Activated T-helper 1 cell treated with anti-CD3 and anti-CD28 coated beads, Interleukin-12 subunit alpha, Interleukin-12 subunit beta, Interleukin-2, Interleukin-4 antibody, amounts not matched to agents 30 ng/mL and 10 ng/mL and 1 ng/mL, durations not matched to agents 14 hours and 24 hours and 36 hours (primary cell): ENCODE measurements around the gene LIG3. TPM values are rescaled to one million over a fixed set of nuclear protein-coding genes. Genes with fewer than 3 reads are reported as not detected.
"Not testable (repeated sequence)": the region's sequence is repeated elsewhere in the genome, so short reads cannot be mapped to it uniquely, and the experiment has no call there.

Experiments used
- DNase-seq: peaks from one replicate; pipeline ENCODE4 v3.0.0; 2021; ENCODE audit warnings: low spot score
- H3K27ac Mint-ChIP-seq: one replicate; pipeline ENCODE4 v1.8.0; 2021; ENCODE audit warnings: mild to moderate bottlenecking, mixed read lengths
- H3K27me3 Mint-ChIP-seq: one replicate; pipeline ENCODE4 v1.8.0; 2022; ENCODE audit warnings: mild to moderate bottlenecking, moderate library complexity, mixed read lengths; ENCODE audit not compliant: insufficient read depth
- H3K36me3 Mint-ChIP-seq: one replicate; pipeline ENCODE4 v1.8.0; 2021; ENCODE audit warnings: low read depth, mixed read lengths
- H3K4me1 Mint-ChIP-seq: one replicate; pipeline ENCODE4 v1.8.0; 2021; ENCODE audit warnings: low read depth, mixed read lengths
- H3K4me3 Mint-ChIP-seq: one replicate; pipeline ENCODE4 v1.8.0; 2021; ENCODE audit warnings: mild to moderate bottlenecking, moderate library complexity, mixed read lengths
- H3K9me3 Mint-ChIP-seq: one replicate; pipeline ENCODE4 v1.8.0; 2021; ENCODE audit warnings: mixed read lengths
- intact Hi-C: fragments of 100-400 bp; cut with micrococcal nuclease; formaldehyde crosslinking; loops from one replicate; pipeline ENCODE4 v1.15.1; 2024
- total RNA-seq: library from RNA; stranded (reverse); gene quantifications from 2 replicates; pipeline ENCODE4 v1.2.3, GENCODE V29; 2022

The LIG3 gene
- total RNA-seq, 1 donor from 2014 or later = 75.2 TPM

DNA sequence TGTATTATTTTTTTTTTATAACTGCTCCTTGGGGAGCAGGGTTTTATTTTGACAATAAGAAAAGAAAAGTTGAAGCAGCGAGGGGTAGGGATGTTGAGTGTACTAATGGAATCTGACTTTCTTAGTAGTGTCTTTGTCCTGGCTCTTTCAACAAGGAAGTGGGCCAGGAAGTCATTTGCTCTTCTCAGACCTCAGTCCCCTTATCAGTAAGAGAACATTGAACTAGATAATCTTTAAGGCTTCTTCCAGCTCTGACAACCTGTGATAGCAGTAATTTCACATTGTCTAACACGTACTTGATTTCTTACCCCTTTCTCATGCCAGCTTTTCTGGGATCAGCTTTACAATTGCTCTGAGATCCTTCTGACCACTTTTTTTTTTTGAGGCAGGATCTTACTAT, 8.3 kb downstream of the LIG3 start:
- intact Hi-C loops = loop anchor here (10.0 kb wide), 3 partner anchors 226 to 816 kb away; partner anchors contain the start of genes SLFN11 and TAF15
- H3K9me3 Mint-ChIP-seq = no peaks in the 10 kb centered on the region
- no peak overlapping the region for H3K27ac Mint-ChIP-seq
- H3K36me3 Mint-ChIP-seq = peaks cover 59% of the 10 kb centered on the region
- no peaks in the 10 kb centered on the region for H3K27me3 Mint-ChIP-seq
- H3K4me1 Mint-ChIP-seq = peaks cover 33% of the 10 kb centered on the region
- no peak for DNase-seq
- H3K4me3 Mint-ChIP-seq = no peak overlapping the region

DNA sequence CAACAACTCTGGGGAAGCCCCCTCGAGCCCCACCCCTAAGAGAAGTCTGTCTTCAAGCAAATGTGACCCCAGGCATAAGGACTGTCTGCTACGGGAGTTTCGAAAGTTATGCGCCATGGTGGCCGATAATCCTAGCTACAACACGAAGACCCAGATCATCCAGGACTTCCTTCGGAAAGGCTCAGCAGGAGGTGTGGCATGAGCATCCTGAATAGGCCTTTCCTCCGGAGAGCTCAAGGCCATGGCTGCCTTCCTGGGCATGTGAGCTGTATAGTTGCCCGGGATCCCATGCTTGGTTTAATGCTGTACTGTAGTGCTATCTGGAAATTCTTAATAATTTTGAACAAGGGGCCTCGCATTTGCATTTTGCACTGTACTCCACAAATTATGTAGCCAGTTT, 9.2 kb downstream of the LIG3 start:
- Mint-ChIP-seq H3K27me3 (no peaks in the 10 kb centered on the region), H3K4me3 (no peak overlapping the region), H3K36me3 (peaks cover 55% of the 10 kb centered on the region), H3K4me1 (peaks cover 25% of the 10 kb centered on the region), H3K27ac (no peak overlapping the region), H3K9me3 (no peaks in the 10 kb centered on the region)
- intact Hi-C loops = loop anchor here (10.0 kb wide), 3 partner anchors 225 to 815 kb away; partner anchors contain the start of genes SLFN11 and TAF15
- no peak for DNase-seq

DNA sequence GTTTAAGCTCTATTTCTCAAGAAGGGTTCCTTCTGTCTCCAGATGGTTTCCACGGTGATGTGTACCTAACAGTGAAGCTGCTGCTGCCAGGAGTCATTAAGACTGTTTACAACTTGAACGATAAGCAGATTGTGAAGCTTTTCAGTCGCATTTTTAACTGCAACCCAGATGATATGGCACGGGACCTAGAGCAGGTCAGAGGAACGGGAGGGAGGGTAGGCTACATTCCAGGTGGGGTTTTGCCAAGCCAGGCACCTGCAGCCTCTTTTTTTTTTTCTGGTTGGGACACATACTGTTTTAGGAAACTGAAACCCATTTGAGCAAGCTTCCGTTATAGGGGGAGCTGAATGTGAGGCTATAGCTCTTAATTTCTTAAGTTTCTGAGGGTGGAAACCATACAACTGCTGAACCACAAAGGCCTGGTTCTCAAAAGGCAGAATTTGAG, 10.6 kb downstream of the LIG3 start:
- intact Hi-C loops = no loop called here
- Mint-ChIP-seq H3K27ac (no peak overlapping the region), H3K4me3 (no peak overlapping the region), H3K9me3 (no peaks in the 10 kb centered on the region), H3K36me3 (peaks cover 58% of the 10 kb centered on the region), H3K4me1 (peaks cover 17% of the 10 kb centered on the region), H3K27me3 (no peaks in the 10 kb centered on the region)
- DNase-seq = no peak

DNA sequence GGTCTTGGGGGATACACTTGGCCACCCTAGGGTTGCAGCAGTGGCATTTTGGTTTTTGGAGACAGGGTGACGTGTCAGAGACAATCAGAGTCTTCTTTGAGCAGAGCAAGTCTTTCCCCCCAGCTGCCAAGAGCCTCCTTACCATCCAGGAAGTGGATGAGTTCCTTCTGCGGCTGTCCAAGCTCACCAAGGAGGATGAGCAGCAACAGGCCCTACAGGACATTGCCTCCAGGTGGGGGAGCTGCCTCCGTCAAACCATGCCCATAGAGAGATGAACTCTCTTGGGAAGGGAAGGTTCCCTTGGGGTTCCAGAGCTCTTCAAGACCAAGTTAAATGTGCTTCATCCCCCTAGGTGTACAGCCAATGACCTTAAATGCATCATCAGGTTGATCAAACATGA, 11.3 kb downstream of the LIG3 start:
- Mint-ChIP-seq H3K27ac (peak overlapping the region; percentile 36), H3K4me3 (no peak overlapping the region), H3K27me3 (no peaks in the 10 kb centered on the region), H3K9me3 (no peaks in the 10 kb centered on the region), H3K4me1 (peaks cover 17% of the 10 kb centered on the region), H3K36me3 (peaks cover 52% of the 10 kb centered on the region)
- no peak for DNase-seq
- intact Hi-C loops = no loop called here

DNA sequence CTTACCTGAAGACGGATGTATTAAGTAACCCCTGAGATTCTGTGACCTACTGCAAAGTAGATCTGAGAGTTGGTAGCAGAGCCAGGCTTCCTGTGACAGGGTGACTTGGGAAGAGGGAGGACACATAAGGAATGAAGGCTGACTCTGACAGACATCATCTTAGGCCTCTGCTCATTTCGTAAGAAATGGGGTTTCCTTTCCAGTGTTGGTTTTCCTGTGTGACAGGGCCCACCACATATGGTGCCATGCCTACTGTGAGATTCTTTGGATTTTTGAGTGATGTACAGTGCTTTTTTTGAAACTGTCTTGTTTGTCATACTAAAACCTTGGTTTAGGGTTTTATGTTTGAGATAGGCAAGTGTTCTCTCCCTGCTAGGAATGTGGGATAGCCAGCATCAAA, 12.7 kb downstream of the LIG3 start:
- Mint-ChIP-seq H3K27ac (peak overlapping the region; percentile 26), H3K27me3 (no peaks in the 10 kb centered on the region), H3K4me3 (no peak overlapping the region), H3K36me3 (peaks cover 52% of the 10 kb centered on the region), H3K9me3 (no peaks in the 10 kb centered on the region), H3K4me1 (peaks cover 23% of the 10 kb centered on the region)
- no peak for DNase-seq
- intact Hi-C loops = no loop called here

DNA sequence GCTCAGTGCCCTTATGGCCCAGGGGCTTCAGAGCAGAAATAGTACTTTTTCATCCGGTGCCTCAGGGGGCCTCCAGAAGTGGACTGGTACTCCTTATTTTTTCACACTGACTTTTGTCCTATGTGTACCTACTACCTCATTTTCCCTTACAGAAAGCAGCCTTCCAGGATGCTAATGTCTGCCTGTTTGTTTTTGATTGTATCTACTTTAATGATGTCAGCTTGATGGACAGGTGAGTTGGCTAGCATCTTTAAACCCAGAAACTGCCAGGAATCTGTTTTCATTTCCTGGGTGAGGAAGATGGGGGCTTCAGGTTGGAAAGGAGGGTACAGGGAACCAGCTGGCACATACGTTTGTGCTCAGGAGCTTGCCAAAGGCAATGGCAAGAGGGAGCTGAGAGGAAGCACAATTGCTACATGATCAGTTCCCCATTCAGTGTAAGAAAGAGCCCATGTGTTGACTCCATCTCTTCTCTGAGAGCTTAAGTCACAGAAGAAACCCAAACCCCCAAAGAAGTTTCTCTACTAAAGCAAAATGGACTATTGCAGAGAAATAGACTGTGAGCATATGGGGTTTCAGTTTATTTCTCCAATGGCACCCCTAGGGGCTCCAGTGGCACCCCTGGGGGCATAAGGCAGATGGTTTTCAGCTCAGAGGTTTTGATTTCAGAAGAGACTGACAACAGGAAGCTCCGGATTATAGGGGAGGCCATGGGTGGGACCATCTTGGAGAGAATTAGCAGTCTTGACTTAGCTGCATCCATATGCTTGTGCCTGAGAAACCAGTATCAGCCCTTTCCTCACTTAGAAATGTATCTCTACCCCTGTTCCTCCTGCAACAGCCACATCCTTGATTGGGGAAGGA, 16.3 kb downstream of the LIG3 start:
- Mint-ChIP-seq H3K36me3 (peaks cover 41% of the 10 kb centered on the region), H3K27ac (no peak overlapping the region), H3K4me1 (peaks cover 25% of the 10 kb centered on the region), H3K27me3 (no peaks in the 10 kb centered on the region), H3K4me3 (no peak overlapping the region), H3K9me3 (no peaks in the 10 kb centered on the region)
- no peak for DNase-seq
- intact Hi-C loops = loop anchor here (5.0 kb wide), 1 partner anchor 454 kb away; no protein-coding TSS in a partner anchor

DNA sequence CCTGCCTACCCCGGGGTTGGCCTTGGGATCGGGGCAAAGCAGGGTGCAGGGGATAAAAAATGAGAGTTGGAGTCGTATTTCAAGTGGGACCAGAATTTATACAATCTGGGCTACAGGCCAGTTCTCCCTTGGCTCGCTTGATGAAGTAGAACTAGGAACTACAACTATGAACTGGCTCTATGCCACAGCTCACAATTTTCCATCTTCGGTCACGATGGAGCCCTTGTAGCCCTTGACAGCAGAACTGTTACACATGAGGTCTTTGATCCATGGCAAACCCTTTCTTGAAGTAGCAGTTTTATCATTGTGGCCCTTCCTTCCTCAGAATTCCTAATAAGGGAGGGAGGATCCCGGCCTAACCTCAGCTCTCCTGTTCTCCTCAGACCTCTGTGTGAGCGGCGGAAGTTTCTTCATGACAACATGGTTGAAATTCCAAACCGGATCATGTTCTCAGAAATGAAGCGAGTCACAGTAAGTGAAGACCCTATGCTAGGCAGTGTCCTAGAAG, 17.1 kb downstream of the LIG3 start:
- Mint-ChIP-seq H3K27ac (no peak overlapping the region), H3K4me3 (no peak overlapping the region), H3K36me3 (peaks cover 42% of the 10 kb centered on the region), H3K9me3 (no peaks in the 10 kb centered on the region), H3K4me1 (peaks cover 25% of the 10 kb centered on the region), H3K27me3 (no peaks in the 10 kb centered on the region)
- no peak for DNase-seq
- intact Hi-C loops = loop anchor here (5.0 kb wide), 1 partner anchor 455 kb away; no protein-coding TSS in a partner anchor

DNA sequence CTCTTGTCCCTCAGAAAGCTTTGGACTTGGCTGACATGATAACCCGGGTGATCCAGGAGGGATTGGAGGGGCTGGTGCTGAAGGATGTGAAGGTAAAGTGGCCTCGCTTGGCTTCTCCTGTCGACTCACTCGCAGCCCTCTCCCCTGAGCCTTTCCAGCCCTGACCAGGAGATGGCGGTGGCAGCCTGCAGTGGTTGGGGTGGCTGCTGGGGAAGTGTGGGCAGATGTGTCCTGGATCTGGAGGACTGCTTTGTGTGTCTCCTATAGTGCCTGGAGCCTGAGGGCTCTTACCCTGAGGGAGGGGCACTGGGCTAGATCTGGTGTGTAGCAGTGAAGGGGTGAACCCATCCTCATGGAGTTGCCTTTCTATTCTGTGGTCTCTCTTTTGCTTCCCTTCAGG, 17.9 kb downstream of the LIG3 start:
- Mint-ChIP-seq H3K4me3 (no peak overlapping the region), H3K4me1 (peaks cover 21% of the 10 kb centered on the region), H3K9me3 (no peaks in the 10 kb centered on the region), H3K27me3 (no peaks in the 10 kb centered on the region), H3K27ac (peak overlapping the region; percentile 11), H3K36me3 (peaks cover 41% of the 10 kb centered on the region)
- peak; percentile 77 for DNase-seq
- intact Hi-C loops = loop anchor here (1.0 to 5.0 kb wide), 6 partner anchors 17 to 749 kb away; partner anchors contain the start of gene RAD51D

DNA sequence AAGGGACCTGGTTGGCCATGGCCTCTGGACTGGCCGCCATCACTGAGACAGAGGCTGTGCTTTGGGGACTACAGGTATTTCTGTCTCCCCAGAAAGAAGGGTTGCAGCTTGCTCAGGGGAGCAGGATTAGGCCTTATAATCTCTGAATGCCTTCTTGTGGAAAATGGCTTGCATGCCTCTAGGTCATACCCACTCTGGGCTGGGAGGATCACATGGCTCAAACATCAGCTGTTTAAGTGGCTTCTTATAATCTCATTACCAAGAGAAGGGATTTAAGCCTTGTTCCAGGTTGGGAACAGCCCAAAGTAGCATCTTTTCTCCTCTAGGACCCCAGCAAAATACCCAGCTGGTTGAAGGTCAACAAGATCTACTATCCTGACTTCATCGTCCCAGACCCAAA, 19.1 kb downstream of the LIG3 start:
- intact Hi-C loops = loop anchor here (5.0 kb wide), 1 partner anchor 457 kb away; no protein-coding TSS in a partner anchor
- Mint-ChIP-seq H3K4me3 (no peak overlapping the region), H3K4me1 (peaks cover 19% of the 10 kb centered on the region), H3K9me3 (no peaks in the 10 kb centered on the region), H3K27me3 (no peaks in the 10 kb centered on the region), H3K27ac (peak overlapping the region; percentile 34), H3K36me3 (peaks cover 45% of the 10 kb centered on the region)
- DNase-seq = no peak

DNA sequence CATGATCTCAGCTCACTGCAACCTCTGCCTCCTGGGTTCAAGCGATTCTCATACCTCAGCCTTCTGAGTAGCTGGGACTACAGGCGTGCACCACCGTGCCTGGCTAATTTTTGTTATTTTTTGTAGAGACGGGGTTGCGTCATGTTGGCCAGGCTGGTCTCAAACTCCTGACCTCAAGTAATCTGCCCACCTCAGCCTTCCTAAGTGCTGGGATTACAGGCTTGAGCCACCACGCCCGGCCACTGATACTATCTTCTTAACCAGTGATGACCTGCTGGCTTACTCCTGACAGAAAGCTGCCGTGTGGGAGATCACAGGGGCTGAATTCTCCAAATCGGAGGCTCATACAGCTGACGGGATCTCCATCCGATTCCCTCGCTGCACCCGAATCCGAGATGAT, 20.7 kb downstream of the LIG3 start:
- intact Hi-C loops, H3K27ac Mint-ChIP-seq, H3K27me3 Mint-ChIP-seq, DNase-seq, H3K4me3 Mint-ChIP-seq, H3K9me3 Mint-ChIP-seq: not testable (repeated sequence)
- peaks cover 46% of the 10 kb centered on the region for H3K36me3 Mint-ChIP-seq
- H3K4me1 Mint-ChIP-seq = peaks cover 19% of the 10 kb centered on the region

DNA sequence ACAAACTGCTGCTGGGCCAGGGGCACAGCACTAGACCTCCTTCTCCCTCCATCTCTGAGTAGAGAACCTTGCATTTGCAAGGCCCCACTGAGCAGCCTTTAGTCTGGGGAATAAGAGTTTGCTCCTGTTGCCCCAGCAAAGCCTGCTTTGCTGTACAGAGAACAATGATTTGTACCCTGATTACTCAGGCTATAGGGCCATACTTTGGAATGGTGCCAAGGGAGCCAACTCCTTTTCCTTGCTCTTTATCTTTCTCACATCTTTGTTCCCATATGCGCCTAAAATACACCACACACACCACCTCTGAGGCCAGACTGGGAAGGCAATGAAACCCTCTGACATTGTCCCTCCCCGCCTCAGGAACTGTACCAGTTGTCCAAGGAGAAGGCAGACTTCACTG, 21.2 kb downstream of the LIG3 start:
- Mint-ChIP-seq H3K36me3 (peaks cover 46% of the 10 kb centered on the region), H3K4me3 (no peak overlapping the region), H3K27ac (no peak overlapping the region), H3K4me1 (peaks cover 19% of the 10 kb centered on the region), H3K27me3 (no peaks in the 10 kb centered on the region), H3K9me3 (no peaks in the 10 kb centered on the region)
- no peak for DNase-seq
- intact Hi-C loops = no loop called here

DNA sequence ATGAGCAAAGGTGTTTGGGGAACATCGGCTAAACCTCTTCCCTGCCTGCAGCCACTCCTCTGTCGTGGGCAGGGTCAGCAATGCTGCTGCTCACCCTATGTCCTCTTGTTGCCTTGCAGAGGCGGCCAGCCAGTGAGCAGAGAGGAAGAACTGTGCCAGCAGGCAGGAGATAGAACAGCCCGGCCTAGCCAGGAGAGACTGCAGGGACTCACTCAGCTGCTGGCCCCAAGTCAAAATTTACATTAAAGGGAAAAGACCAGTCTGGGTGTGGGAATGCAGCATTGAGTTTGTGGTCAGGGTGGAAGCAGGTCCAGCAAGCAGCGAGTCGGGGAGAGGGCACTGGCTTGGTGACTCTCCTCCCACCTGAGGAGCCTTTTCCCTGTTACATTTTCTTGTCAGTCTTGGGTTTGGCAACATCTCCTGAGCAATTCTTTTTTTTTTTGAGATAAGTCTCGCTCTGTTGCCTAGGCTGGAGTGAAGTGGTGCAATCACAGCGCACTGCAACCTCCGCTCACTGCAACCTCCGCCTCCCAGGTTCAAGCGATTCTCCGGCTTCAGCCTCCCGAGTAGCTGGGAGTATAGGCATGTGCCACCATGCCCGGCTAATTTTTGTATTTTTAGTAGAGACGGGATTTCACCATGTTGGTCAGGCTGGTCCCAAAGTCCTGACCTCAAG, 22.7 kb downstream of the LIG3 start:
- H3K9me3 Mint-ChIP-seq = no peaks in the 10 kb centered on the region
- H3K36me3 Mint-ChIP-seq = peaks cover 53% of the 10 kb centered on the region
- no peak overlapping the region for H3K4me3 Mint-ChIP-seq
- H3K27ac Mint-ChIP-seq = peak overlapping the region; percentile 11
- peaks cover 13% of the 10 kb centered on the region for H3K4me1 Mint-ChIP-seq
- intact Hi-C loops = no loop called here
- no peaks in the 10 kb centered on the region for H3K27me3 Mint-ChIP-seq
- no peak for DNase-seq

DNA sequence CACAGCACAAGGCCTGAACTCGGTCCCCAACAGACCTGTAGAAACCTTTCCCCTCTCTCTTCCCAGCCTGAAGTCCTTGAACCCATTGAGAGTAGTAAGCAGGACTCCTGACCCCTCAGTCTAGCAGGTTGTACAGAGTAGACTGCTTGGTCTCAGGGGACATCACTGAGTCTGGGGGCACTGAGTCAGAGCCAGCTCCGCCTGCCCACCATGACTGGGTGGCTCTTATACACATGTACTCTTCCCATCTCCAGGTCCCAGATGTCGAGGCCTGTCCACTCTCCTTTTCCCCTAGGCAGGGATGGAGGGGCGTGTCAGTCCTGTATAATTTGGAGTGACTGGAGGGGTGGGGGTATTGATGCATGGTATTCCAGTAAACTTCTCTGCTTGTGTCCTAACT, 23.5 kb downstream of the LIG3 start:
- intact Hi-C loops = no loop called here
- H3K4me3 Mint-ChIP-seq = no peak overlapping the region

More for the DNA sequence above, 23.5 kb downstream of the LIG3 start:
- Mint-ChIP-seq H3K36me3 (peaks cover 49% of the 10 kb centered on the region), H3K27ac (no peak overlapping the region), H3K9me3 (no peaks in the 10 kb centered on the region), H3K27me3 (no peaks in the 10 kb centered on the region), H3K4me1 (peaks cover 7% of the 10 kb centered on the region)
- DNase-seq = no peak
